GM21737 (cell line): Measurements from ENCODE around the gene EPHB3.

ENCODE experiments used
- ATAC-seq: cut with Tn5 transposase; IDR thresholded peaks from one replicate; pipeline ENCODE4 v1.9.1; 2021; ENCODE audit warnings: mild to moderate bottlenecking, moderate library complexity; ENCODE audit not compliant: unreplicated experiment

The EPHB3 gene

GRCh38 chr3:184561061-184561912, at the start of gene EPHB3:
EPHB3 (plus strand) TSS chr3:184561785; CDS start chr3:184562236, 451 bp downstream.
- ATAC-seq, result peak; percentile 83

GRCh38 chr3:184512621-184513020, 49.0 kb upstream of the EPHB3 start:
- ATAC-seq, result no peak

GRCh38 chr3:184513276-184514170, 48.1 kb upstream of the EPHB3 start:
- peak; percentile 82 for ATAC-seq

DNA sequence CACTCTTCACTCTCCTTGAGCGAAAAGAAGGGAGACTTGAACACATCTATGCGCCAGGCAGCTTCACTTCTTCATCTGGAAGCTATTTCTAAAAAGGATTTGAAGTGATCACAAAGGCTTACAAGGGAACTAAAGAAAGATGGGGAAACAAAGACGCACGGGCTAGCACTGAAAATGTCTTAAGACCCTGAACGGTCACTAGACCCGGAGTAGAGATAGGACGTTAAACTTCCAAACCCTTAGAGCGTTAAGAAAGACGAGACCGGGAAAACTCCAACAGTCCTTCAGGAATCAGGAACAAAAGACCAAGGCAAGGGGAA, 47.5 kb upstream of the EPHB3 start:
- no peak for ATAC-seq

DNA sequence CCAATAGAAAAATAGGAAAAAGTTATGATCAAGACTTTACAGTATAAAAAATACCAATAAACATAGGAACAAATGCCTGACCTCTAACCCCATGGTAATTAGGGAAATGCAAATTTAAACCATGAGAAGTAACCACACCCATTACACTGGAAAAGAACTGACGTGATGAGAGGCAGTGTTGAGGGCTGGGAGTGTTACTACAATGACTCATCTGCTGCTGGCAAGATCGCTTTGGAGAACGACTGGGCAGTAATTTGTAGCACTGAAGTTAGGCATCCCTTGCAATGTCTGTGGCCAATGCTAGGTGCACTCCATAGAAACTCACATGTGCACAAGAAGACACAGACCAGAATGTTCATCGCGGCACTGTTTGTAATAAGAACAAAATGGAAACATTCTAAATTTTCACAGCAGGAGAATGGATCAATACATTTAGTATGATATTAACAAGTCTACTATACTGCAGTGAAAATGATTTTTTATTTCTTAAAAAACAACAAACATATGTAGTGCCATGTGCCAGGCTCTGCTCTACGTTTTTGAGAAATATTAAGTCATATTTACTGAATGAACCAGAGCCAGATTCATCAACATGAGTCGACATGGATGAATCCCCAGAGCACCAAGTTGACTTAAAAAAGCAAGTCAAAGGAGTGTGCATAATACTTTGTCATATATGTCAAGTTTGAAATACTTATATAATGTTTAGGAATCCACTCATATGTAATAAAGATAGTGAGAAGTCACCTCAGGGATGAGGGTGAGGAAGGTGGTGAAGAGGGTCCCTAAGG, 37.6 kb upstream of the EPHB3 start:
- no peak for ATAC-seq

DNA sequence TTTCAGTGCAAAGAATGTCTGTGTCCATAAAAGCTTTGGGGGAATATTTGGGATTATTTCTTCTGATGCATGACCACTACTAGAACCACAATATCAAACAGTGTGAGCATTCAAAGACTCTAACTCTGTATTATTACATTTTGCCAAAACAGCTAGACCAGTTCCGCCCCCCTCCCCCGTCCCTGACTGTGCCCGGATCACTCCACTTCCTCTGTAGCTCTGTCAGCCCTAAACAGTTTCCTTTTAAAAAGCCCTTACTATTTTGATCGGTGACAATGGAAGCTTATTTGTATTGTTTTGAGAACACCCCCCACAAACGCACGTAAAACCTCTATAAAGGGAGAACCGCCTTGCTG, 36.6 kb upstream of the EPHB3 start:
- ATAC-seq, result no peak

DNA sequence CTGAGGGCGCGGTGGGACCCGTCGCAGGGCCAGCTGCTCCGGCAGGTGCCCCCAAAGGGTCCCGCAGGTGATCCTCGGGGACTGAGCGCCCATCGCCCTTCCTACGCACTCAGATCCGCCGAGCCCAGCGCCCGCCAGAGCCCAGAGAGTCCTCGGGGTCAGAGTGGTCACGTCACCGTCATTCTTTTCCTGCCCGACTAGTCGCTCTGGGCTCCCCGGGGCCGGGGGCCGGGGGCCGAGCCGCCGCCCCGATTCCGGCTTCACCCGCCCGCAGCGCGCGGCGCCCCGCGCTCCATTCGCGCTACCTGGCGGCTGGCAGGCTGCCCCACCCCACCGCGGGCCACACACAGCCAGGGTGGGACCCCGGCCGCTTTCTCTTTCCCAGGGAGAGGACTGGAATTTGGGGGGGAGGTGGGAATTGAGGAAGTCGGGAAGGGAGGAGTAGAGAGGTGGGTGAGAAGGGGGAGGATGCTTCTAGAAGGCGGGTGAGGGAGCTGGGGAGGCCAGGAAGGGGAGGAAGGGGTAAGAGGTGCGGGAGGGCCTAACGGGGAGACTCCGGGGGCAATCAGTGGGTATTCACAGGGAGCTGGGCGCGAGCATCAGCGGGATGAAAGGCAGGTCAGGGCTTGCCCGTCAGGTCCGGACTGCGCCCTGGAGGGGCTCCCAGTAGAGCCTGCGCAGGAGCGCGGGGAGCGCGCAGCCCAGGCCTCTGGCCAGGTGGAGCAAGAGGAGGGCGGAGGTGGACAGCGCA, 36.1 kb upstream of the EPHB3 start:
- ATAC-seq, result no peak

DNA sequence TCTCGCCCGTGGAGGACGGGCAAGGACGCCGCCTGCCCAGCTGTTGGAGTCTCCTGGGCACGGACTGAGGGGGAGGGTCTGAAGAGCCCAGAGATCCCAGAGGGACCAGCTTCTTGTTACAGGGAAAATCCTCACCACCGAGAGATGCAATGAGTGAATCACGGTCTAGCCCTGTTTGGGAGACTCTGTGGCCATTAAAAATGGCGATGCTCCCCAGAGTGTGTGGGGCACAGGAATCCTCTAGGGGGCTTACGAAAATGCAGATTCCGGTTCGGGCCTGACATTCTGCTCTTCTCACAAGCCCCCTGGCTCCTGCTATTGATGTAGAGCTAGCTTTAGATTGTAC, 35.5 kb upstream of the EPHB3 start:
- ATAC-seq, result no peak

GRCh38 chr3:184531626-184532280, 29.8 kb upstream of the EPHB3 start:
- ATAC-seq, result no peak

DNA sequence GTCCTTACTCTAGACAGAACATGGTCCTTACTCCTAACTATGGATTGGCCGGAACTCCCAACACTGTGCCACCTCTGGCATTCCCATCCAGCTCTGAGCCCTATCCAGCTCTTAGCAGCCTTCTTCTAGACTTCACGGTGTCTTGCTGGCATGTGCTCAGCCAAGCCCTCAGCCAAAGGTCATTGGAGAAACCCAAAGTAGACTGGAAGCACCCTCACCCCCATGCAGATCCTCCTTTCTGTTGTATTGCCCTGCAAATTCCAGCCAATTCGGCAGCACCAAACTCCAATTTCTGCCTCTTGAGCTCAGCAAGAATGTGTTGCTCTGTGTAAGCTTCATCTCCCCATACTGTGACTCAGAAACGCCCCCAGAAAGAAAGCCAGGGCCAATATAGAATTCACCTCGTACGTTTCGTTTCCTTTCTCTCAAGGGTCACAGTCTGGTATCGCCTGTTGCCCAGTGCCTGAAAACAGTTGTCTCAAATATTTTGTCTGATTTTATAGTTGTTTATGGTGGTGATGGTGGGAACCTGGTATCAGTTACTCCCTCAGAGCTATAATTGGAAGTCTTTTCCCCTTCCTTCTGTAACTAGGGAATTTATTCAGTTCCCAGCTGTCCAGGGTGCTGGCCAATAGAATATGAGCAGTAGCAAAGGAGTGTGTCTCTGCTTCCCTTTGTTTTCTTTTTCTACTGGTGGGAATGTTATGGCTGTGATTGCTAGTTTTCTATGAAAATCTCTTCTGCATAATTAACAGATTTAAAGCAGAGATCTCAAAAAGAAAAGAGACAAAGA, 28.4 kb upstream of the EPHB3 start:
- no peak for ATAC-seq

DNA sequence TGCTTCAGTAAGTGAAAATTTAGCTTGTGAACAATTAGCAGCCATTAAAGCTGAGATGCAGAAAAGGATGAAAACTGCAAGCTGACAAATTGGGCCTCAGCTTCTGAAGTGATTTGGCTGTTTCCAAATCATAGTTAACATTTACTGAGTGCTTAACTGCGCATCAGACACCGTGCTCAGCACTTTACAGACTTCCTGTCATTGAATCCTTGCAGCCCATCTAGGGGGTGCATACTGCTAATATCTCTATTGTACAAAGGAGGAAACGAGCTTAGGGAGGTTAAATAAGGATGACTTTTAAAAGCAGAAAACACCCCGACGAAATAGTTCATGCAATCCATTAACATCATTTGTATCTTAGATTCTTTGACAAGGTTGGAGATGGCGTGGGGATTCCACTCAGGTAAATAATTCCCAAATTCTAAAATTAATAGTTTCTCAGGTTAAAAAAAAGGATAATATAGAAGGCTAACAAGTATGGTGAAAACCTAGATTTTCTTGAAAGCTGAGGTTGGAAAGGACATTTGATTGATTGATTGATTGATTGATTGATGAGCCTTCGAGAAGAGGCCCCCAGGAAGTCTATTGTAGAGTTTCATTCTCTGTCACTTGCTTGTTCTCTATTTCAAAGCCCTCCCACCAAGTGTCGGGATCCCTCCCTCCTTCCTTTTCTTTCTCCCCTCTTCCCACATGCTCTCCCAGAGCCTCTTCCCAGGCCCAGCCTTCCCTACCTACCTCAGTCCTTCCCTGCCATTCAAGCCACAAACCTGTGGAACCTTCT, 23.5 kb upstream of the EPHB3 start:
- no peak for ATAC-seq

GRCh38 chr3:184538666-184539431, 22.7 kb upstream of the EPHB3 start:
- no peak for ATAC-seq

- no peak for ATAC-seq
Observed at GRCh38 chr3:184539801-184540435, 21.7 kb upstream of the EPHB3 start.

GRCh38 chr3:184540777-184541681, 20.6 kb upstream of the EPHB3 start:
- no peak for ATAC-seq

GRCh38 chr3:184541886-184542562, 19.6 kb upstream of the EPHB3 start:
- no peak for ATAC-seq

DNA sequence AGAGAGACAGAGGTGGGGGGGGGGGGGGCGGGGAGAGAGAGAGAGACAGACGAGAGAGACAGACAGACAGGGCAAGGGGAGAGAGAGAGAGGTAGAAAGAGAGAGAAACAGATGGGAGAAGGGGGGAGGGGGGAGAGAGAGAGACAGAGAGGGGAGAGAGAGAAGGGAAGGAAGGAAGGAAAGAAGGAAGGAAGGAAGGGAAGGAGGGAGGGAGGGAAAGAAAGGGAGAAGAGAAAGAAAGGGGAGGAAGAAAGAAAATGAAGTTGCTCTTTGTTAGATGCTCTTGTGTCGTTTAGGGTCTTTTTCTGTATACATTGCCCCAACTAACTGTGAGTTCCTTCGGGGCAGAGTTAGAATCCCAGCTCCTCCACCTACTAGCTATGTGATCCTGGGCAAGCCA, 19.0 kb upstream of the EPHB3 start:
- ATAC-seq, result no peak
